SK-N-SH (cell line): ENCODE results near the gene ZYG11B. TPM values are rescaled to one million over a fixed set of nuclear protein-coding genes. Genes with fewer than 3 reads are reported as not detected.

ENCODE experiments used
- CTCF ChIA-PET: fragments of 300-600, 350-600 bp; formaldehyde crosslinking; extraction: SDS; loops from one replicate; lab custom pipeline; 2021; lab: Yijun Ruan, JAX
- POLR2A ChIA-PET: fragments of 350-600 bp; sonication (Branson Sonifier 250); formaldehyde crosslinking; extraction: SDS; loops from one replicate; lab custom pipeline; 2020; ENCODE audit warnings: antibody characterized with exemption, inconsistent platforms; lab: Yijun Ruan, JAX
- DNase-seq: peaks from one replicate; pipeline ENCODE4 v3.0.0; 2012
- H2AFZ ChIP-seq: fragments of 200-600 bp; sonication (generic); 2 replicates; pipeline ENCODE4 v1.8.1; 2016; ENCODE audit warnings: antibody characterized with exemption, mild to moderate bottlenecking, low read depth
- H3F3A ChIP-seq: fragments of 200-600 bp; sonication (generic); replicated peaks from 2 replicates; pipeline ENCODE3; 2016; ENCODE audit warnings: antibody characterized with exemption, mild to moderate bottlenecking; ENCODE audit not compliant: insufficient read depth
- H3K27ac ChIP-seq, 2 experiments: fragments of 200-500 bp in 1 of 2; fragments of 200-600 bp in 1 of 2; sonication (Bioruptor generic) in 1 of 2; sonication (generic), shearing (Covaris generic) in 1 of 2; 2 replicates each; pipeline versions ENCODE4 v1.5.1 to v1.6.1; 2014 to 2016; ENCODE audit warnings: low read depth in 2 of 2, inconsistent platforms in 1 of 2, low read length in 1 of 2, mild to moderate bottlenecking in 1 of 2, mixed read lengths in 1 of 2
- H3K27me3 ChIP-seq: fragments of 200-600 bp; sonication (generic), shearing (Covaris generic); 2 replicates; pipeline ENCODE4 v1.6.1; 2016; ENCODE audit warnings: mixed run types; ENCODE audit not compliant: insufficient read depth
- H3K36me3 ChIP-seq, 2 experiments: fragments of 200-500 bp in 1 of 2; fragments of 200-600 bp in 1 of 2; sonication (Bioruptor generic) in 1 of 2; sonication (generic) in 1 of 2; replicated peaks in 1 of 2; 2 replicates each; pipeline versions ENCODE3 to v1.5.1; 2014 to 2016; ENCODE audit warnings: low read length in 1 of 2, mild to moderate bottlenecking in 1 of 2; ENCODE audit not compliant: insufficient read depth in 2 of 2, control insufficient read depth in 1 of 2
- H3K4me1 ChIP-seq, 2 experiments: fragments of 200-500 bp in 1 of 2; fragments of 200-600 bp in 1 of 2; sonication (Bioruptor generic) in 1 of 2; sonication (generic), shearing (Covaris generic) in 1 of 2; 2 replicates each; pipeline versions ENCODE4 v1.5.1 to v1.6.1; 2014 to 2016; ENCODE audit warnings: low read depth in 1 of 2, low read length in 1 of 2, mixed run types in 1 of 2; ENCODE audit not compliant: insufficient read depth in 2 of 2, control insufficient read depth in 1 of 2
- H3K4me2 ChIP-seq: fragments of 200-600 bp; sonication (generic), shearing (Covaris generic); 2 replicates; pipeline ENCODE4 v1.6.1; 2017; ENCODE audit warnings: mixed run types
- H3K4me3 ChIP-seq, 2 experiments: fragments of 200-500 bp in 1 of 2; fragments of 200-600 bp in 1 of 2; sonication (Bioruptor generic) in 1 of 2; sonication (generic), shearing (Covaris generic) in 1 of 2; 2 replicates each; pipeline versions ENCODE4 v1.5.1 to v1.8.1; 2014 to 2016; ENCODE audit warnings: low read depth in 2 of 2, inconsistent platforms in 1 of 2, low read length in 1 of 2, mild to moderate bottlenecking in 1 of 2, mixed read lengths in 1 of 2, moderate library complexity in 1 of 2
- H3K79me2 ChIP-seq: fragments of 200-600 bp; sonication (generic); 2 replicates; pipeline ENCODE4 v1.8.1; 2017; ENCODE audit warnings: mild to moderate bottlenecking; ENCODE audit not compliant: insufficient read depth
- H3K9ac ChIP-seq: fragments of 200-600 bp; sonication (generic); 2 replicates; pipeline ENCODE4 v1.6.1; 2017; ENCODE audit warnings: mixed run types
- H3K9me2 ChIP-seq: fragments of 200-600 bp; sonication (generic); 2 replicates; pipeline ENCODE4 v1.6.1; 2017; ENCODE audit warnings: mixed run types
- H3K9me3 ChIP-seq: fragments of 200-600 bp; sonication (generic); 2 replicates; pipeline ENCODE4 v1.6.1; 2017; ENCODE audit warnings: mixed run types, mild to moderate bottlenecking, moderate library complexity
- H4K20me1 ChIP-seq: fragments of 200-600 bp; sonication (generic); 2 replicates; pipeline ENCODE4 v1.6.1; 2017; ENCODE audit warnings: mild to moderate bottlenecking, mixed run types; ENCODE audit not compliant: insufficient read depth
- CTCF ChIP-seq: fragments of 200-600 bp; sonication (generic); IDR thresholded peaks from 2 replicates; pipeline ENCODE4 v1.6.1; 2017; ENCODE audit warnings: antibody characterized with exemption, mild to moderate bottlenecking, moderate library complexity
- ELF1 ChIP-seq: IDR thresholded peaks from 2 replicates; pipeline ENCODE4 v1.4.0; 2012
- EP300 ChIP-seq, 2 experiments: IDR thresholded peaks; 2 replicates each; pipeline versions ENCODE4 v1.4.0 to v1.6.1; 2012; ENCODE audit warnings: borderline replicate concordance in 1 of 2, low read depth in 1 of 2, low read length in 1 of 2
- FOSL2 ChIP-seq: IDR thresholded peaks from 2 replicates; pipeline ENCODE4 v1.4.0; 2012; ENCODE audit warnings: low read depth, mild to moderate bottlenecking, moderate library complexity, borderline replicate concordance
- FOXJ3 ChIP-seq: sonication (generic); formaldehyde crosslinking; IDR thresholded peaks from 2 replicates; pipeline ENCODE4 v1.5.1; 2020; ENCODE audit warnings: mild to moderate bottlenecking, missing genetic modification reagents
- FOXM1 ChIP-seq: IDR thresholded peaks from 2 replicates; pipeline ENCODE4 v1.4.0; 2012; ENCODE audit warnings: low read depth, mild to moderate bottlenecking
- GABPA ChIP-seq: IDR thresholded peaks from 2 replicates; pipeline ENCODE4 v1.4.0; 2012; ENCODE audit warnings: low read depth, mild to moderate bottlenecking
- IRF3 ChIP-seq: fragments of 150-350 bp; IDR thresholded peaks from 2 replicates; pipeline ENCODE4 v1.6.1; 2016; ENCODE audit warnings: mild to moderate bottlenecking, low read depth, low read length
- JUND ChIP-seq: IDR thresholded peaks from 2 replicates; pipeline ENCODE4 v1.4.0; 2012
- MAX ChIP-seq: IDR thresholded peaks from 2 replicates; pipeline ENCODE4 v1.4.0; 2012; ENCODE audit warnings: low read depth
- MEF2A ChIP-seq: IDR thresholded peaks from 2 replicates; pipeline ENCODE4 v1.4.0; 2012; ENCODE audit warnings: low read depth, borderline replicate concordance
- MXI1 ChIP-seq: IDR thresholded peaks from 2 replicates; pipeline ENCODE4 v1.6.1; 2012; ENCODE audit warnings: mild to moderate bottlenecking, low read depth, low read length, improper control_type of control experiment
- NFIC ChIP-seq: IDR thresholded peaks from 2 replicates; pipeline ENCODE4 v1.4.0; 2012; ENCODE audit warnings: borderline replicate concordance
- NRF1 ChIP-seq: IDR thresholded peaks from 2 replicates; pipeline ENCODE4 v1.6.1; 2012; ENCODE audit warnings: low read depth, mild to moderate bottlenecking, low read length
- RAD21 ChIP-seq: IDR thresholded peaks from 2 replicates; pipeline ENCODE4 v1.6.1; 2012; ENCODE audit warnings: mild to moderate bottlenecking, low read length
- RCOR1 ChIP-seq: fragments of 150-350 bp; IDR thresholded peaks from 2 replicates; pipeline ENCODE4 v1.6.1; 2017; ENCODE audit warnings: antibody characterized with exemption, low read length
- RFX5 ChIP-seq: IDR thresholded peaks from 2 replicates; pipeline ENCODE4 v1.6.1; 2012; ENCODE audit warnings: mild to moderate bottlenecking, improper control_type of control experiment, low read length
- RXRA ChIP-seq: IDR thresholded peaks from 2 replicates; pipeline ENCODE4 v1.4.0; 2012; ENCODE audit warnings: low read depth, mild to moderate bottlenecking, borderline replicate concordance
- SIN3A ChIP-seq: IDR thresholded peaks from 2 replicates; pipeline ENCODE4 v1.6.1; 2012; ENCODE audit warnings: low read depth, mild to moderate bottlenecking, low read length, moderate library complexity, borderline replicate concordance
- TAF1 ChIP-seq: IDR thresholded peaks from 2 replicates; pipeline ENCODE4 v1.6.1; 2012; ENCODE audit warnings: low read depth, mild to moderate bottlenecking, low read length, moderate library complexity, borderline replicate concordance
- TCF12 ChIP-seq: IDR thresholded peaks from 2 replicates; pipeline ENCODE4 v1.4.0; 2012
- USF1 ChIP-seq: IDR thresholded peaks from 2 replicates; pipeline ENCODE4 v1.4.0; 2012; ENCODE audit warnings: low read depth, borderline replicate concordance
- USF2 ChIP-seq: fragments of 150-350 bp; IDR thresholded peaks from 2 replicates; pipeline ENCODE4 v1.6.1; 2017; ENCODE audit warnings: antibody characterized with exemption, low read length, low read depth, borderline replicate concordance
- ZBTB33 ChIP-seq: IDR thresholded peaks from 2 replicates; pipeline ENCODE4 v1.4.0; 2012; ENCODE audit warnings: low read depth, borderline replicate concordance
- WGBS: methylation state at CpG from one replicate; pipeline ENCODE4 v1.1.6; 2017; ENCODE audit warnings: low lambda C conversion rate; 5-methylcytosine and 5-hydroxymethylcytosine counted together
- polyA plus RNA-seq, 3 experiments: library from polyadenylated mRNA; depleted of rRNA; stranded (reverse); fragments of >200 nt; gene quantifications; 2 replicates each; pipeline ENCODE4 v1.2.3, GENCODE V29; 2012

ZYG11B gene
- polyA plus RNA-seq, 1 of the 3 experiments (the other 2 are of a cell fraction) = 5.8 TPM

GRCh38 chr1:52702886-52703787 is 23.1 kb upstream of the ZYG11B start:
- Histone ChIP-seq H4K20me1 (no peaks in the 10 kb centered on the region), H3K4me1 (peaks cover 0 to 11% of the 10 kb centered on the region in 2 experiments; a peak in 2 of 4 replicates), H3F3A (peaks cover 14% of the 10 kb centered on the region), H3K27ac (peak overlapping the region in 1 of 2 experiments; percentile 78; a peak in 2 of 4 replicates), H3K27me3 (no peaks in the 10 kb centered on the region), H3K79me2 (no peaks in the 10 kb centered on the region), H3K4me3 (peak overlapping the region; percentile 55 to 58), H3K36me3 (no peaks in the 10 kb centered on the region), H3K9me2 (no peaks in the 10 kb centered on the region), H3K9ac (0 out of 2 replicates have a peak overlapping the region, but pooled peaks have one; percentile 21), H2AFZ (peak overlapping the region; percentile 91), H3K9me3 (no peaks in the 10 kb centered on the region), H3K4me2 (peak overlapping the region; percentile 70)
- POLR2A ChIA-PET = interaction anchor here (0.6 to 1.1 kb wide), 6 partner anchors 10 to 478 kb away, joined by 3 to 6 read pairs (median 3); partner anchors contain the start of gene ZYG11B
- CTCF ChIA-PET = interaction anchor here (0.6 kb wide), 1 partner anchor 479 kb away, joined by 3 read pairs; no protein-coding TSS in a partner anchor
- WGBS = 13% methylated on average over 22 of the region's 35 CpGs
- peak; percentile 88 for DNase-seq
- TF ChIP-seq RCOR1 = peak; percentile 7; the same call in 1 of the 2 replicates
- no peak; a peak in 1 of 4 replicates for TF ChIP-seq EP300 (IDR thresholded peaks at IDR 0.05; ENCODE audit: borderline replicate concordance in 1 of 2, low read depth in 1 of 2, low read length in 1 of 2)
- no peak for TF ChIP-seq FOSL2
- TF ChIP-seq RAD21 = no peak
- no peak for TF ChIP-seq FOXM1
- no peak for TF ChIP-seq ZBTB33
- no peak for TF ChIP-seq RXRA
- TF ChIP-seq MAX = peak; percentile 99
- no peak; the same call in 1 of the 2 replicates for TF ChIP-seq IRF3
- TF ChIP-seq USF2 = peak; percentile 80
- peak; percentile 99 for TF ChIP-seq MXI1
- no peak for TF ChIP-seq MEF2A
- TF ChIP-seq RFX5 = 0 out of 2 replicates have a peak, but pooled peaks have one; percentile 54
- TF ChIP-seq USF1 = peak; percentile 93
- no peak for TF ChIP-seq GABPA
- TF ChIP-seq NFIC = no peak
- TF ChIP-seq CTCF = no peak
- TF ChIP-seq FOXJ3 = no peak; the same call in 1 of the 2 replicates
- TF ChIP-seq SIN3A = peak; percentile 96
- no peak for TF ChIP-seq ELF1
- TF ChIP-seq TAF1 = no peak
- peak; percentile 42; the same call in 1 of the 2 replicates for TF ChIP-seq NRF1
- TF ChIP-seq JUND = no peak
- no peak; the same call in 1 of the 2 replicates for TF ChIP-seq TCF12
